Vagina (tissue), 2 donors: ENCODE data around the gene TMC5. TPM values are rescaled to one million over a fixed set of nuclear protein-coding genes. Genes with fewer than 3 reads are reported as not detected.
"Not testable (repeated sequence)": the region's sequence is repeated elsewhere in the genome, so short reads cannot be mapped to it uniquely, and the experiment has no call there.

Experiments
- DNase-seq, 2 donors: peaks; one replicate each; pipeline ENCODE4 v3.0.0-alpha.2; 2017; ENCODE audit errors: extremely low spot score in 2 of 2
- H3K27ac ChIP-seq: fragments of 200-600 bp; sonication (generic); one replicate; pipeline ENCODE4 v1.5.1; 2019
- H3K27me3 ChIP-seq: fragments of 200-600 bp; sonication (generic); one replicate; pipeline ENCODE4 v1.5.1; 2019
- H3K36me3 ChIP-seq, 2 donors: fragments of 200-600 bp; sonication (generic); one replicate each; pipeline ENCODE4 v1.5.1; 2017 to 2019
- H3K4me1 ChIP-seq: fragments of 200-600 bp; sonication (generic); one replicate; pipeline ENCODE4 v1.5.1; 2019
- H3K4me3 ChIP-seq, 2 donors: fragments of 200-600 bp; sonication (generic); 1 replicate in 1 of 2; 2 replicates in 1 of 2; pipeline ENCODE4 v1.5.1; 2016 to 2019
- H3K9me3 ChIP-seq: fragments of 200-600 bp; sonication (generic); one replicate; pipeline ENCODE4 v1.5.1; 2019
- POLR2A ChIP-seq, 2 donors: fragments of 450-650 bp; IDR thresholded peaks; one replicate each; pipeline ENCODE4 v1.6.1; 2017; ENCODE audit warnings: antibody characterized with exemption in 2 of 2, mild to moderate bottlenecking in 2 of 2, moderate library complexity in 2 of 2
- POLR2AphosphoS5 ChIP-seq, 2 donors: sonication (generic); formaldehyde crosslinking; IDR thresholded peaks; one replicate each; pipeline ENCODE4 v1.9.0; 2017; ENCODE audit warnings: antibody characterized with exemption in 2 of 2, mild to moderate bottlenecking in 2 of 2, low read depth in 1 of 2; ENCODE audit not compliant: insufficient read depth in 1 of 2
- intact Hi-C: fragments of 100-400 bp; cut with DNase I; formaldehyde crosslinking; loops from one replicate; pipeline ENCODE4 v1.15.1; 2023
- total RNA-seq: library from RNA; depleted of rRNA; stranded (reverse); fragments of >200 nt; gene quantifications from one replicate; pipeline ENCODE4 v1.2.3, GENCODE V29; 2016
- TF ChIP-seq, protein P1 (sequence below), 3 experiments: fragments of 450-650 bp in 2 of 3; fragments of 200-600 bp in 1 of 3; sonication (generic) in 1 of 3; IDR thresholded peaks; one replicate each; pipeline ENCODE4 v1.5.1; 2017 to 2019; ENCODE audit warnings: antibody characterized with exemption in 3 of 3, mild to moderate bottlenecking in 2 of 3, moderate library complexity in 2 of 3

The TMC5 gene
- total RNA-seq, 1 donor from 2014 or later = not detected

GRCh38 chr16:19382887-19383816 is 34.5 kb upstream of the TMC5 start:
- TF ChIP-seq, protein P1, sequence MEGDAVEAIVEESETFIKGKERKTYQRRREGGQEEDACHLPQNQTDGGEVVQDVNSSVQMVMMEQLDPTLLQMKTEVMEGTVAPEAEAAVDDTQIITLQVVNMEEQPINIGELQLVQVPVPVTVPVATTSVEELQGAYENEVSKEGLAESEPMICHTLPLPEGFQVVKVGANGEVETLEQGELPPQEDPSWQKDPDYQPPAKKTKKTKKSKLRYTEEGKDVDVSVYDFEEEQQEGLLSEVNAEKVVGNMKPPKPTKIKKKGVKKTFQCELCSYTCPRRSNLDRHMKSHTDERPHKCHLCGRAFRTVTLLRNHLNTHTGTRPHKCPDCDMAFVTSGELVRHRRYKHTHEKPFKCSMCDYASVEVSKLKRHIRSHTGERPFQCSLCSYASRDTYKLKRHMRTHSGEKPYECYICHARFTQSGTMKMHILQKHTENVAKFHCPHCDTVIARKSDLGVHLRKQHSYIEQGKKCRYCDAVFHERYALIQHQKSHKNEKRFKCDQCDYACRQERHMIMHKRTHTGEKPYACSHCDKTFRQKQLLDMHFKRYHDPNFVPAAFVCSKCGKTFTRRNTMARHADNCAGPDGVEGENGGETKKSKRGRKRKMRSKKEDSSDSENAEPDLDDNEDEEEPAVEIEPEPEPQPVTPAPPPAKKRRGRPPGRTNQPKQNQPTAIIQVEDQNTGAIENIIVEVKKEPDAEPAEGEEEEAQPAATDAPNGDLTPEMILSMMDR (IDR thresholded peaks at IDR 0.05) = no peak
- no peak for TF ChIP-seq POLR2AphosphoS5 (IDR thresholded peaks at IDR 0.05; ENCODE audit: insufficient read depth in 1 of 2, low read depth in 1 of 2)
- no peak for TF ChIP-seq POLR2A (IDR thresholded peaks at IDR 0.05)
- DNase-seq = no peak
- no peaks in the 10 kb centered on the region for H3K36me3 ChIP-seq
- no peak overlapping the region for H3K27ac ChIP-seq
- H3K27me3 ChIP-seq = no peaks in the 10 kb centered on the region
- H3K9me3 ChIP-seq = no peaks in the 10 kb centered on the region
- no peaks in the 10 kb centered on the region for H3K4me1 ChIP-seq
- intact Hi-C loops = no loop called here
- no peak overlapping the region for H3K4me3 ChIP-seq

DNA sequence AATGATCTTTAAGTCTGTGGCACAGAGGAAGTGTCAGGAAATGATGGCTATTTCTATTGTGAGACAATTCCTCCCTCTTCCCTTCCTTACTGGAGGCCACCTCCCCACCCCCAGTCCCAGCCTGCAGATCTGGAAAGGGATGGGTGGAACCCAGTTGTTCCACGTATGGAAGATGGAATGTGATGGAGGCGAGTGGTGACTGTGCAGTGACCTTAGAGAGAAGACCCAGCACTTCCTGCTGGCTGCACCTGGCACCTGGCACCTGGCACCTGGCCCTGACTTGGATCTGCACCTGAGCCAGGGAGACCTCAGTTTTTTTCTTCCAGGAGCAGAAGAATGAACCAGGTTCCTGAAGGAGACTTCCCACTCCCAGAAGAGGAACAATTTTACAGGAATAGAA is 33.0 kb upstream of the TMC5 start:
- Histone ChIP-seq H3K4me3 (no peak overlapping the region), H3K27ac (no peak overlapping the region), H3K36me3 (no peaks in the 10 kb centered on the region), H3K27me3 (no peaks in the 10 kb centered on the region), H3K9me3 (no peaks in the 10 kb centered on the region), H3K4me1 (no peaks in the 10 kb centered on the region)
- intact Hi-C loops = no loop called here
- TF ChIP-seq POLR2A (IDR thresholded peaks at IDR 0.05) (no peak), POLR2AphosphoS5 (IDR thresholded peaks at IDR 0.05; ENCODE audit: insufficient read depth in 1 of 2, low read depth in 1 of 2) (no peak)
- TF ChIP-seq, protein P1 (IDR thresholded peaks at IDR 0.05) = no peak
- DNase-seq = no peak

- H3K36me3 ChIP-seq = no peaks in the 10 kb centered on the region
- H3K27me3 ChIP-seq = no peaks in the 10 kb centered on the region
- no peaks in the 10 kb centered on the region for H3K9me3 ChIP-seq
- TF ChIP-seq POLR2A (IDR thresholded peaks at IDR 0.05) (no peak), POLR2AphosphoS5 (IDR thresholded peaks at IDR 0.05; ENCODE audit: insufficient read depth in 1 of 2, low read depth in 1 of 2) (no peak)
- TF ChIP-seq, protein P1 (IDR thresholded peaks at IDR 0.05) = no peak
- DNase-seq = no peak
- intact Hi-C loops = no loop called here
- no peaks in the 10 kb centered on the region for H3K4me1 ChIP-seq
- no peak overlapping the region for H3K27ac ChIP-seq
- no peak overlapping the region for H3K4me3 ChIP-seq
Measured at GRCh38 chr16:19386525-19386924, 31.2 kb upstream of the TMC5 start.

- H3K27me3 ChIP-seq = no peaks in the 10 kb centered on the region
- H3K9me3 ChIP-seq = no peaks in the 10 kb centered on the region
- H3K36me3 ChIP-seq = no peaks in the 10 kb centered on the region
- TF ChIP-seq, protein P1 (IDR thresholded peaks at IDR 0.05) = no peak
- TF ChIP-seq POLR2AphosphoS5 (IDR thresholded peaks at IDR 0.05; ENCODE audit: insufficient read depth in 1 of 2, low read depth in 1 of 2) = no peak
- no peak for TF ChIP-seq POLR2A (IDR thresholded peaks at IDR 0.05)
- intact Hi-C loops = no loop called here
- no peak for DNase-seq
- H3K4me3 ChIP-seq = no peak overlapping the region
- no peaks in the 10 kb centered on the region for H3K4me1 ChIP-seq
- H3K27ac ChIP-seq = no peak overlapping the region
Measured at GRCh38 chr16:19389246-19389645, 28.4 kb upstream of the TMC5 start.

- H3K4me3 ChIP-seq, H3K36me3 ChIP-seq, H3K27ac ChIP-seq, DNase-seq, H3K9me3 ChIP-seq, H3K4me1 ChIP-seq, H3K27me3 ChIP-seq, intact Hi-C loops: not testable (repeated sequence)
Measured at GRCh38 chr16:19391185-19391776, 26.4 kb upstream of the TMC5 start.
